H7 (cell line): Measurements from ENCODE around the gene ACTR1A. TPM values are rescaled to one million over a fixed set of nuclear protein-coding genes. Genes with fewer than 3 reads are reported as not detected.

Experiments used
- DNase-seq: peaks from one replicate; pipeline ENCODE4 v3.0.0; 2012
- H3K27me3 ChIP-seq: 2 replicates; pipeline ENCODE4 v1.6.0; 2011; ENCODE audit warnings: mild to moderate bottlenecking, low read length; ENCODE audit not compliant: control insufficient read depth, insufficient read depth
- H3K36me3 ChIP-seq: replicated peaks from 2 replicates; pipeline ENCODE4 v1.5.1; 2011; ENCODE audit warnings: low read length; ENCODE audit not compliant: control insufficient read depth, insufficient read depth
- H3K4me3 ChIP-seq: 2 replicates; pipeline ENCODE4 v1.5.1; 2011; ENCODE audit warnings: low read depth, mild to moderate bottlenecking, control low read depth, low read length, moderate library complexity; ENCODE audit not compliant: insufficient read depth
- total RNA-seq: library from RNA; depleted of rRNA; stranded (reverse); fragments of >200 nt; shearing (Covaris generic); gene quantifications from 2 replicates; pipeline ENCODE4 v1.2.3, GENCODE V29; 2014

Gene ACTR1A
- total RNA-seq, 1 experiment from 2014 or later, result 180 TPM

GRCh38 chr10:102480396-102480795 lies 22.1 kb downstream of the ACTR1A start:
- no peak for DNase-seq
- no peak overlapping the region for H3K4me3 ChIP-seq
- H3K27me3 ChIP-seq, result no peaks in the 10 kb centered on the region
- H3K36me3 ChIP-seq, result peaks cover 34% of the 10 kb centered on the region

GRCh38 chr10:102479651-102480050 lies 22.9 kb downstream of the ACTR1A start:
- peaks cover 28% of the 10 kb centered on the region for H3K36me3 ChIP-seq
- no peak for DNase-seq
- H3K27me3 ChIP-seq, result no peaks in the 10 kb centered on the region
- no peak overlapping the region for H3K4me3 ChIP-seq

- DNase-seq, result no peak
- Histone ChIP-seq H3K36me3 (peaks cover 8% of the 10 kb centered on the region), H3K27me3 (no peaks in the 10 kb centered on the region), H3K4me3 (no peak overlapping the region)
Measured at GRCh38 chr10:102476466-102477141, 25.9 kb downstream of the ACTR1A start.

GRCh38 chr10:102475451-102476040 lies 27.0 kb downstream of the ACTR1A start:
- Histone ChIP-seq H3K36me3 (peaks cover 2% of the 10 kb centered on the region), H3K27me3 (no peaks in the 10 kb centered on the region), H3K4me3 (no peak overlapping the region)
- DNase-seq, result no peak

- Histone ChIP-seq H3K4me3 (no peak overlapping the region), H3K36me3 (no peaks in the 10 kb centered on the region; the same call in 1 of the 2 replicates), H3K27me3 (no peaks in the 10 kb centered on the region)
- DNase-seq, result no peak
Measured at GRCh38 chr10:102473445-102474331, 28.8 kb downstream of the ACTR1A start.

GRCh38 chr10:102470579-102471546 lies 31.6 kb downstream of the ACTR1A start:
- H3K4me3 ChIP-seq, result no peak overlapping the region
- no peak for DNase-seq

GRCh38 chr10:102468683-102469082 lies 33.8 kb downstream of the ACTR1A start:
- H3K27me3 ChIP-seq, result no peaks in the 10 kb centered on the region
- no peak for DNase-seq
- H3K4me3 ChIP-seq, result no peak overlapping the region
- no peaks in the 10 kb centered on the region for H3K36me3 ChIP-seq

More at GRCh38 chr10:102470579-102471546, 31.6 kb downstream of the ACTR1A start:
- H3K27me3 ChIP-seq, result no peaks in the 10 kb centered on the region
- H3K36me3 ChIP-seq, result no peaks in the 10 kb centered on the region

- no peak for DNase-seq
- Histone ChIP-seq H3K4me3 (no peak overlapping the region), H3K27me3 (no peaks in the 10 kb centered on the region), H3K36me3 (no peaks in the 10 kb centered on the region)
Measured at GRCh38 chr10:102467971-102468438, 34.5 kb downstream of the ACTR1A start.

GRCh38 chr10:102467318-102467717 lies 35.2 kb downstream of the ACTR1A start:
- DNase-seq, result no peak
- Histone ChIP-seq H3K36me3 (no peaks in the 10 kb centered on the region), H3K27me3 (peaks cover 2% of the 10 kb centered on the region; the same call in 1 of the 2 replicates), H3K4me3 (no peak overlapping the region)

GRCh38 chr10:102465466-102465865 lies 37.0 kb downstream of the ACTR1A start:
- Histone ChIP-seq H3K36me3 (no peaks in the 10 kb centered on the region), H3K27me3 (peaks cover 2% of the 10 kb centered on the region; the same call in 1 of the 2 replicates), H3K4me3 (no peak overlapping the region)
- no peak for DNase-seq

- Histone ChIP-seq H3K4me3 (no peak overlapping the region), H3K36me3 (no peaks in the 10 kb centered on the region), H3K27me3 (peaks cover 2% of the 10 kb centered on the region; the same call in 1 of the 2 replicates)
- DNase-seq, result no peak
Measured at GRCh38 chr10:102463983-102464382, 38.5 kb downstream of the ACTR1A start.

GRCh38 chr10:102462512-102463054 lies 39.9 kb downstream of the ACTR1A start:
- H3K4me3 ChIP-seq, result peak overlapping the region; percentile 17; the same call in 1 of the 2 replicates

GRCh38 chr10:102461187-102462054 lies 41.1 kb downstream of the ACTR1A start:
- 0 out of 2 replicates have a peak, but pooled peaks cover 1% of the 10 kb centered on the region for H3K36me3 ChIP-seq
- H3K27me3 ChIP-seq, result peaks cover 2% of the 10 kb centered on the region; the same call in 1 of the 2 replicates
- DNase-seq, result peak; percentile 100
- H3K4me3 ChIP-seq, result peak overlapping the region; percentile 68

More at GRCh38 chr10:102462512-102463054, 39.9 kb downstream of the ACTR1A start:
- no peak for DNase-seq
- Histone ChIP-seq H3K27me3 (peaks cover 2% of the 10 kb centered on the region; the same call in 1 of the 2 replicates), H3K36me3 (no peaks in the 10 kb centered on the region)
